ENCODE data around the gene NME3. TPM values are rescaled to one million over a fixed set of nuclear protein-coding genes. Genes with fewer than 3 reads are reported as not detected.
A peak's percentile ranks its signal among the peaks of the same experiment; 100 is the strongest.

The NME3 gene
- total and polyA plus RNA-seq, 2 donors from 2014 or later = 70.8 to 123 TPM

- DNase-seq (peak in 1 of 5 donors; percentile 69), FAIRE-seq (no peak)
- no peak overlapping the region for H3K9ac ChIP-seq (ENCODE audit: low read length in 3 of 3)
- peaks cover 0 to 14% (median 12%) of the 10 kb centered on the region in 3 donors for H3K4me1 ChIP-seq (ENCODE audit: control insufficient read depth in 2 of 3, insufficient read depth in 2 of 3, low read depth in 1 of 3, low read length in 3 of 3)
- no peak overlapping the region for H3K4me3 ChIP-seq (ENCODE audit: low read length in 3 of 3)
- H3K36me3 ChIP-seq (ENCODE audit: control insufficient read depth in 2 of 3, insufficient read depth in 3 of 3, low read length in 3 of 3) = peaks cover 0 to 2% (median 0%) of the 10 kb centered on the region in 3 donors
- intact Hi-C loops (cut with DNase I) = no loop called here
- no peak for TF ChIP-seq CTCF (IDR thresholded peaks at IDR 0.05; ENCODE audit: borderline replicate concordance, extremely low read depth, insufficient read depth)
- no peaks in the 10 kb centered on the region for H3K27me3 ChIP-seq (ENCODE audit: control insufficient read depth, insufficient read depth, low read length)
- no peak overlapping the region for H3K27ac ChIP-seq (ENCODE audit: low read depth in 2 of 2, low read length in 2 of 2)
- no peaks in the 10 kb centered on the region for H3K9me3 ChIP-seq (ENCODE audit: control insufficient read depth in 2 of 3, insufficient read depth in 1 of 3, low read length in 3 of 3)
Measured at GRCh38 chr16:1785846-1786170, 14.5 kb upstream of the NME3 start.

- H3K27ac ChIP-seq (ENCODE audit: low read depth in 2 of 2, low read length in 2 of 2) = no peak overlapping the region
- no peak for TF ChIP-seq CTCF (IDR thresholded peaks at IDR 0.05; ENCODE audit: borderline replicate concordance, extremely low read depth, insufficient read depth)
- H3K4me1 ChIP-seq (ENCODE audit: control insufficient read depth in 2 of 3, insufficient read depth in 2 of 3, low read depth in 1 of 3, low read length in 3 of 3) = peaks cover 0 to 14% (median 12%) of the 10 kb centered on the region in 3 donors
- no peaks in the 10 kb centered on the region for H3K27me3 ChIP-seq (ENCODE audit: control insufficient read depth, insufficient read depth, low read length)
- no peak overlapping the region for H3K4me3 ChIP-seq (ENCODE audit: low read length in 3 of 3)
- peaks cover 0 to 2% (median 0%) of the 10 kb centered on the region in 3 donors for H3K36me3 ChIP-seq (ENCODE audit: control insufficient read depth in 2 of 3, insufficient read depth in 3 of 3, low read length in 3 of 3)
- H3K9me3 ChIP-seq (ENCODE audit: control insufficient read depth in 2 of 3, insufficient read depth in 1 of 3, low read length in 3 of 3) = no peaks in the 10 kb centered on the region
- no peak for DNase-seq
- FAIRE-seq = no peak
- no peak overlapping the region for H3K9ac ChIP-seq (ENCODE audit: low read length in 3 of 3)
- intact Hi-C loops (cut with DNase I) = no loop called here
Measured at GRCh38 chr16:1784977-1785845, 13.9 kb upstream of the NME3 start.

- Histone ChIP-seq H3K4me1 (ENCODE audit: control insufficient read depth in 2 of 3, insufficient read depth in 2 of 3, low read depth in 1 of 3, low read length in 3 of 3) (peaks cover 0 to 16% (median 12%) of the 10 kb centered on the region in 3 donors), H3K27me3 (ENCODE audit: control insufficient read depth, insufficient read depth, low read length) (no peaks in the 10 kb centered on the region), H3K4me3 (ENCODE audit: low read length in 3 of 3) (peak within 1 kb of the TSS; percentile 66 to 88 (median 83)), H3K9me3 (ENCODE audit: control insufficient read depth in 2 of 3, insufficient read depth in 1 of 3, low read length in 3 of 3) (no peaks in the 10 kb centered on the region), H3K36me3 (ENCODE audit: control insufficient read depth in 2 of 3, insufficient read depth in 3 of 3, low read length in 3 of 3) (peaks cover 0 to 5% (median 2%) of the 10 kb centered on the region in 3 donors), H3K9ac (ENCODE audit: low read length in 3 of 3) (peak within 1 kb of the TSS; percentile 29 to 71 (median 59)), H3K27ac (ENCODE audit: low read depth in 2 of 2, low read length in 2 of 2) (peak within 1 kb of the TSS; percentile 32 to 71)
- intact Hi-C loops (cut with DNase I) = no loop called here
- peak; percentile 100 for DNase-seq
- no peak for TF ChIP-seq CTCF (IDR thresholded peaks at IDR 0.05; ENCODE audit: borderline replicate concordance, extremely low read depth, insufficient read depth)
- peak; percentile 99 for FAIRE-seq
Measured at GRCh38 chr16:1782408-1783264, 11.3 kb upstream of the NME3 start, which contains the start of the genes NUBP2 and SPSB3. Gene NUBP2, plus strand, starts transcription at chr16:1782960. Its CDS starts 61 bp downstream, at chr16:1783021. Gene SPSB3, minus strand, starts transcription at chr16:1782571. Its CDS starts 1,088 bp downstream, at chr16:1781483.
